ENCODE measurements around the gene WFIKKN2.

Gene WFIKKN2

DNA sequence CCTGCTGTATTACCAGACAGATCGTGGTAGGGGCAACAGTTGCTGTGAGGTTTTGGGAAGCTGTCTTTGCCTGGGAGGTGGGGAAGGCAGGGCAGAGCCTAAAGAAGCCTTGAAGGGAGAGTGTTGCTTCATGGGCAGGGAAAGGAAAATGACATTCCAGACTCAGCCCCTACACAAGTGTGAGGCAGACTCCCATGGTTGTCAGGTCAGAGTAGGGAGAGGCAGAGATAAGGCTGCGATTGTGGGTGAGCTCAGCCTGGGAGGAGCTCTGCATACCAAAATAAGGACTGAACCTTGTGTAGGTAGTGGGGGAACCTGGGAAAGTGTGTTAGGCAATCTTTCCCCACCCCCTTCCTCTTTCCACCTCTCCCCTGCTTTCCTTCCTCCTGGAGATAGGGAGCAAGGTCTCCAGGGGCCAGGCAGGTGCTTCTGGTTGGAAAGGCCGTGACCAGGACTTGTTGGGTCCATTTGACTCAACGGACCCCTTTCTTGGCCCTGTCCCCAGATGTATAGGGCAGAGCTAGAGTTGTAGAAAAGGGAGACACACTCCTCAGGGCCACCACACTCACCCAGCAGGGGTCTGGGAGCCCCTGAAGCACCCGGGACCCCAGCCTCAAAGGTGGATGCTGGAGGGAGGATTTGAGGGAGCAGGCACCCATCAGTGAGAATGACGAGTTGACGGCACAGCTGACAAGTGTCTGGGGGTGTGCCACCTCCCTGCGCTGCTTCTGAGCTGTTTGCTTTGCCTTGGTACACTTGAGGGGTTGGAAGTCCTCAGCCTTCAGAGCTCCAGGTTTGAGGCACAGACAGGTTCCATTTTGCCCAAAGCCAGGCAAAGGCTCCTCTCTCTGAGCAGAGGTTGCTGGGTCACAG is 49.3 kb downstream of the WFIKKN2 start:
- POLR2A ChIA-PET = interaction anchor here (0.5 to 1.6 kb wide), 4 partner anchors 18 to 484 kb away, joined by 3 to 8 read pairs (median 4); partner anchors contain the start of gene TOB1
- H3K4me1 ChIP-seq (ENCODE audit: control extremely low read depth in 1 of 4, control insufficient read depth in 4 of 4, insufficient read depth in 4 of 4, low read length in 3 of 4) = peaks cover 0 to 14% (median 9%) of the 10 kb centered on the region in 4 experiments
- H3K36me3 ChIP-seq (ENCODE audit: control insufficient read depth in 4 of 4, insufficient read depth in 4 of 4, low read length in 3 of 4) = no peaks in the 10 kb centered on the region
- H3K4me3 ChIP-seq (ENCODE audit: control insufficient read depth in 1 of 7, extremely low read depth in 1 of 7, insufficient read depth in 4 of 7, low read depth in 2 of 7, low read length in 6 of 7) = no peak overlapping the region
- H3K9me3 ChIP-seq (ENCODE audit: control extremely low read depth in 1 of 5, control insufficient read depth in 4 of 5, insufficient read depth in 2 of 5, low read depth in 1 of 5, low read length in 4 of 5) = peaks cover 0 to 2% (median 0%) of the 10 kb centered on the region in 5 experiments
- 96% methylated on average over 5 of the region's 8 CpGs for WGBS (ENCODE audit: insufficient coverage)
- CTCF ChIA-PET = interaction anchor here (1.0 to 1.9 kb wide), 6 partner anchors 12 to 46 kb away, joined by 3 to 5 read pairs (median 4); no protein-coding TSS in a partner anchor
- DNase-seq = no peak
- no peak overlapping the region for H3K27ac ChIP-seq (ENCODE audit: insufficient read depth in 1 of 2, low read depth in 1 of 2, low read length in 2 of 2, poor library complexity in 1 of 2, severe bottlenecking in 2 of 2)
- no peaks in the 10 kb centered on the region for H3K27me3 ChIP-seq (replicated peaks in 2 of 5; ENCODE audit: control insufficient read depth in 4 of 5, insufficient read depth in 5 of 5, low read length in 4 of 5)

DNA sequence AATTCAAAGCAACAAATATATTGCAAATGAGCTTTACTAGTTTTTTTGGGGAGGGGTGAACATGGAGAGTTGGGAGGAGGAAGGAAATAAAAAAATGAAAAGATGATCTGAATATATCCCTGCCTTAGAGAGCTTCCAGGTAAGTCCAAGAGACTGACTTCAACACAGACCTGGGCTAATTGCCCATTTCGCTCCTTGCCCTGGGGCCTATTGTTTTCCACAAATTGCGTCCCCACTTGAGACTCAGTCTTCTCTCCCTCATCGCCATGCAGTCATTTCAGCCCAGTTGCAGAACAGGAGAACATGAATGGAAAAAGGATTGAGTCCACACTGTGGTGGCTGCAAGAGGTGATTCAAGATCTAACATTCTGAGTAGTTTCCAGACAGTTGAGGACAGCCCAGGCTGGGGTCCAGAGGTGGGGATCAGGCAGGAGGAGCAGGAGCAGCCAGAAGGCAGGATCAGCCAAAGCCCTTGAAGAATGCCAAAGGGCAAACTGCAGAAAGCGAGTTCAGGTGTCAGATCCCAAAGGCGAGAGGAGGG is 52.4 kb downstream of the WFIKKN2 start:
- H3K27ac ChIP-seq (ENCODE audit: insufficient read depth in 1 of 2, low read depth in 1 of 2, low read length in 2 of 2, poor library complexity in 1 of 2, severe bottlenecking in 2 of 2) = no peak overlapping the region
- H3K36me3 ChIP-seq (ENCODE audit: control insufficient read depth in 4 of 4, insufficient read depth in 4 of 4, low read length in 3 of 4) = no peaks in the 10 kb centered on the region
- ChIA-PET CTCF (interaction anchor here (1.8 kb wide), 1 partner anchor 12 kb away, joined by 7 read pairs; no protein-coding TSS in a partner anchor), POLR2A (no interaction called here)
- peaks cover 0 to 14% (median 9%) of the 10 kb centered on the region in 4 experiments for H3K4me1 ChIP-seq (ENCODE audit: control extremely low read depth in 1 of 4, control insufficient read depth in 4 of 4, insufficient read depth in 4 of 4, low read length in 3 of 4)
- DNase-seq = no peak
- H3K27me3 ChIP-seq (replicated peaks in 2 of 5; ENCODE audit: control insufficient read depth in 4 of 5, insufficient read depth in 5 of 5, low read length in 4 of 5) = no peaks in the 10 kb centered on the region
- WGBS (ENCODE audit: insufficient coverage) = 95% methylated on average over 5 of the region's 5 CpGs
- no peaks in the 10 kb centered on the region for H3K9me3 ChIP-seq (ENCODE audit: control extremely low read depth in 1 of 5, control insufficient read depth in 4 of 5, insufficient read depth in 2 of 5, low read depth in 1 of 5, low read length in 4 of 5)
- no peak overlapping the region for H3K4me3 ChIP-seq (ENCODE audit: control insufficient read depth in 1 of 7, extremely low read depth in 1 of 7, insufficient read depth in 4 of 7, low read depth in 2 of 7, low read length in 6 of 7)

DNA sequence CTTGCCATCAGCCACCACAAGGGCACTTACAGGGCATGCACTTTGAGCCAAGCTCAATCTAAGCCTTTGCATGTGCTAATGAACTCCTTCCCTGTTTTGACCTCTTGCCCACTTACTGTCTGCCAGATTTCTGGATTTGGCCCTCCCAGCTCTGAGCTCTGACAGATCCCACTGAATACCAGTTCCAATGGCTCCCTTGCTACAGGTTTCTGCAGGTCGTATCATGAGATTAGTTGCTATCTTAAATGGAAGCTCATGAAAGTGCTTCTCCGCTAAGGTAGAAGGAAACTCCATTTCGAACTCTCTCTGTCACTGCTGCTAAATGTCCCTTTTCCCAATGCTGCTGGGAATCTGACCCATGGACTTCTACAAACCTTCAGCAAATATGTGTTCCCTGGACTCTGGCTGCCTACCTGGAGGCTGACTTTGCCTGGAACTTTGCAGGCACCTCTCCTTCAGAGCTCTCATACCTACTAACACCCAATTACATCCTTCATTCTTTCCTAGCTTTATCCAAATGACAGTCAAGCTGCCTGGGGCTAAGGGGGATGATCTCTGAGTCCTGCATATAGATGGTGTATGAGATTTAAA is 54.2 kb downstream of the WFIKKN2 start:
- Histone ChIP-seq H3K9me3 (ENCODE audit: control extremely low read depth in 1 of 5, control insufficient read depth in 4 of 5, insufficient read depth in 2 of 5, low read depth in 1 of 5, low read length in 4 of 5) (no peaks in the 10 kb centered on the region), H3K4me3 (ENCODE audit: control insufficient read depth in 1 of 7, extremely low read depth in 1 of 7, insufficient read depth in 4 of 7, low read depth in 2 of 7, low read length in 6 of 7) (no peak overlapping the region), H3K27me3 (replicated peaks in 2 of 5; ENCODE audit: control insufficient read depth in 4 of 5, insufficient read depth in 5 of 5, low read length in 4 of 5) (no peaks in the 10 kb centered on the region), H3K4me1 (ENCODE audit: control extremely low read depth in 1 of 4, control insufficient read depth in 4 of 4, insufficient read depth in 4 of 4, low read length in 3 of 4) (peaks cover 0 to 4% (median under 1%) of the 10 kb centered on the region in 4 experiments), H3K27ac (ENCODE audit: insufficient read depth in 1 of 2, low read depth in 1 of 2, low read length in 2 of 2, poor library complexity in 1 of 2, severe bottlenecking in 2 of 2) (no peak overlapping the region), H3K36me3 (ENCODE audit: control insufficient read depth in 4 of 4, insufficient read depth in 4 of 4, low read length in 3 of 4) (no peaks in the 10 kb centered on the region)
- DNase-seq = no peak
- WGBS (ENCODE audit: insufficient coverage) = 98% methylated on average over 3 of the region's 3 CpGs
- POLR2A ChIA-PET = no interaction called here
- CTCF ChIA-PET = interaction anchor here (1.0 to 1.6 kb wide), 2 partner anchors 29 to 67 kb away, joined by 3 read pairs; no protein-coding TSS in a partner anchor

DNA sequence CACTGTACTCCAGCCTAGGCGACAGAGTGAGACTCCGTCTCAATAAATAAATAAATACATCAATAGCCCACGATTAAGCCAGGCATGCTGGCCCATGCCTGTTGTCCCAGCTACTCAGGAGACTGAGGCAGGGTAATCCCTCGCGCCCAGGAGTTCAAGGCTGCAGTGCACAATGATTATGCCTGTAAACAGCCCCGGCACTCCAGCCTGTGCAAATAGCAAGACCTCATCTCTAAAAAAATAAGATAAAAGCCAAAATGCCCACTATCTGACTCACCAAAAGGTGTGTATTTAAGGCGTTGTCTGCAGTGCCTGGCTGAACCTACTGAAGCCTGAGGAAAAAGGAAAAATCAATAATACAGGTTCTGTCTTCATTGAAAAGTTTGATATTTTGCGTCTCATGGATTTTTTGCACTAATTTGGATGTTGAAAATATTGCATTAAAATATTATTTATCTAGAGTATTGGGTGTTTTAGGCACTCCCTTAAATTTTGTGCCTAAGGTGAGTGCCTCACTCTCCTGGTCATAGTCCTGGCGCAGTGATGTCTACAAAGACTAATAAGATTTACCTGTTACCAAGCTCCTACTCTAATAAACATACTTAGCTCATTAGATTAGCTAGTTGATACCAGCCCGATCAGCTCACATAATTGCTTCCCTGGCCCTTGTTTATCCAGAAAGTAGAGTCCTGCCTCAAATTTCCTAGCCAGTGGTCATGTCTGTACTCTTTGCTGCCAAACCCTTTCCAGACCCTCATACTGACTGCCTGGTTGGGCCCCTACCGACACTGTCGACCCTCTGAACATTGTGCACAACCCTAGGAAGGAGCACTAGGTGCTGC is 55.5 kb downstream of the WFIKKN2 start:
- no peak overlapping the region for H3K4me3 ChIP-seq (ENCODE audit: control insufficient read depth in 1 of 7, extremely low read depth in 1 of 7, insufficient read depth in 4 of 7, low read depth in 2 of 7, low read length in 6 of 7)
- no peaks in the 10 kb centered on the region for H3K36me3 ChIP-seq (ENCODE audit: control insufficient read depth in 4 of 4, insufficient read depth in 4 of 4, low read length in 3 of 4)
- no peaks in the 10 kb centered on the region for H3K9me3 ChIP-seq (ENCODE audit: control extremely low read depth in 1 of 5, control insufficient read depth in 4 of 5, insufficient read depth in 2 of 5, low read depth in 1 of 5, low read length in 4 of 5)
- H3K4me1 ChIP-seq (ENCODE audit: control extremely low read depth in 1 of 4, control insufficient read depth in 4 of 4, insufficient read depth in 4 of 4, low read length in 3 of 4) = no peaks in the 10 kb centered on the region
- DNase-seq = no peak
- no peak overlapping the region for H3K27ac ChIP-seq (ENCODE audit: insufficient read depth in 1 of 2, low read depth in 1 of 2, low read length in 2 of 2, poor library complexity in 1 of 2, severe bottlenecking in 2 of 2)
- CTCF ChIA-PET = interaction anchor here (1.0 to 1.4 kb wide), 2 partner anchors 35 to 66 kb away, joined by 3 to 4 read pairs; no protein-coding TSS in a partner anchor
- POLR2A ChIA-PET = interaction anchor here (0.6 to 1.0 kb wide), 2 partner anchors 25 to 260 kb away, joined by 3 to 5 read pairs; partner anchors contain the start of gene TOB1
- 89% methylated on average over 11 of the region's 12 CpGs for WGBS (ENCODE audit: insufficient coverage)
- no peaks in the 10 kb centered on the region for H3K27me3 ChIP-seq (replicated peaks in 2 of 5; ENCODE audit: control insufficient read depth in 4 of 5, insufficient read depth in 5 of 5, low read length in 4 of 5)

DNA sequence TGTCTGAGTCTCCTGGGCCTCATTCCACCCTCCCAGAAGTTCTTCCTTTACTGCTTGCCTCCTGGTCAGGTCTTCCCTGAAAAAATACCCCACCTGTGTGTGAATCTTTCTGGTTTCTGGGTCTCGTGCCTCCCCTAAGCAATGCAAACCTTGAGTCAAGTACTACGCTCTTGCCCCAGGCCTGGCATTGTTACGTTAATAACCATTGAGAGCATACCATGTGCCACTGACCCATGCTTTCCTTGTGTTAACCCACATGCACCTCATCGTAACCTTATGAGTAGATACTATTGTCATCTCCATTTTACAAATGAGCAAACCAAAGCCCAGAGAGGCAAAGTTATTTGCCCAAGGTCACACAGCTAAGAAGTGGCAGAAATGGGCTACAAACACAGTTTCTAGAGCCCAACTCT is 56.2 kb downstream of the WFIKKN2 start:
- Histone ChIP-seq H3K4me1 (ENCODE audit: control extremely low read depth in 1 of 4, control insufficient read depth in 4 of 4, insufficient read depth in 4 of 4, low read length in 3 of 4) (no peaks in the 10 kb centered on the region), H3K9me3 (ENCODE audit: control extremely low read depth in 1 of 5, control insufficient read depth in 4 of 5, insufficient read depth in 2 of 5, low read depth in 1 of 5, low read length in 4 of 5) (no peaks in the 10 kb centered on the region), H3K27me3 (replicated peaks in 2 of 5; ENCODE audit: control insufficient read depth in 4 of 5, insufficient read depth in 5 of 5, low read length in 4 of 5) (no peaks in the 10 kb centered on the region), H3K36me3 (ENCODE audit: control insufficient read depth in 4 of 4, insufficient read depth in 4 of 4, low read length in 3 of 4) (no peaks in the 10 kb centered on the region), H3K4me3 (ENCODE audit: control insufficient read depth in 1 of 7, extremely low read depth in 1 of 7, insufficient read depth in 4 of 7, low read depth in 2 of 7, low read length in 6 of 7) (no peak overlapping the region), H3K27ac (ENCODE audit: insufficient read depth in 1 of 2, low read depth in 1 of 2, low read length in 2 of 2, poor library complexity in 1 of 2, severe bottlenecking in 2 of 2) (no peak overlapping the region)
- ChIA-PET CTCF (interaction anchor here (1.4 kb wide), 1 partner anchor 36 kb away, joined by 4 read pairs; no protein-coding TSS in a partner anchor), POLR2A (interaction anchor here (1.0 kb wide), 1 partner anchor 25 kb away, joined by 5 read pairs; the partner anchor contains the start of gene TOB1)
- DNase-seq = no peak
- 94% methylated on average over 4 of the region's 4 CpGs for WGBS (ENCODE audit: insufficient coverage)
